Measurements from ENCODE around the gene CUEDC1. TPM values are rescaled to one million over a fixed set of nuclear protein-coding genes. Genes with fewer than 3 reads are reported as not detected.

CUEDC1 gene
- total RNA-seq, 1 experiment from 2014 or later = 53.5 TPM

- TF ChIP-seq CTCF (conservative IDR thresholded peaks at IDR 0.05; ENCODE audit: low read depth, low read length) (no peak), EZH2 (IDR thresholded peaks at IDR 0.05; ENCODE audit: borderline replicate concordance, low read depth, low read length, poor library complexity, severe bottlenecking) (no peak)
Measured at GRCh38 chr17:57915985-57916757, 39.0 kb downstream of the CUEDC1 start.

GRCh38 chr17:57915544-57915943, 39.7 kb downstream of the CUEDC1 start:
- ChIA-PET POLR2A (ENCODE audit: low non-redundant PET) (no interaction called here), CTCF (interaction anchor here (0.7 kb wide), 1 partner anchor 532 kb away, joined by 3 read pairs; no protein-coding TSS in a partner anchor)
- intact Hi-C loops (cut with micrococcal nuclease; ENCODE audit: unreplicated experiment) = no loop called here
- Histone ChIP-seq H3K4me3 (ENCODE audit: low read depth, low read length, poor library complexity, severe bottlenecking) (no peak overlapping the region), H3K27ac (ENCODE audit: low read depth, low read length, poor library complexity, severe bottlenecking) (no peak overlapping the region), H3K27me3 (replicated peaks; ENCODE audit: insufficient read depth, low read depth, low read length, poor library complexity) (no peaks in the 10 kb centered on the region), H3K36me3 (ENCODE audit: insufficient read depth, low read length, poor library complexity, severe bottlenecking) (no peaks in the 10 kb centered on the region), H3K9me3 (ENCODE audit: low read depth, low read length, poor library complexity, severe bottlenecking) (no peaks in the 10 kb centered on the region), H3K4me1 (ENCODE audit: insufficient read depth, low read length, poor library complexity, severe bottlenecking) (peaks cover 44% of the 10 kb centered on the region)
- no peak for DNase-seq (ENCODE audit: low spot score)
- BruUV-seq (replicated peaks) = no TSS peak
- TF ChIP-seq CTCF (conservative IDR thresholded peaks at IDR 0.05; ENCODE audit: low read depth, low read length) (no peak), EZH2 (IDR thresholded peaks at IDR 0.05; ENCODE audit: borderline replicate concordance, low read depth, low read length, poor library complexity, severe bottlenecking) (no peak)

More at GRCh38 chr17:57915985-57916757, 39.0 kb downstream of the CUEDC1 start:
- Histone ChIP-seq H3K4me1 (ENCODE audit: insufficient read depth, low read length, poor library complexity, severe bottlenecking) (peaks cover 47% of the 10 kb centered on the region), H3K4me3 (ENCODE audit: low read depth, low read length, poor library complexity, severe bottlenecking) (no peak overlapping the region), H3K27me3 (replicated peaks; ENCODE audit: insufficient read depth, low read depth, low read length, poor library complexity) (no peaks in the 10 kb centered on the region), H3K36me3 (ENCODE audit: insufficient read depth, low read length, poor library complexity, severe bottlenecking) (no peaks in the 10 kb centered on the region), H3K9me3 (ENCODE audit: low read depth, low read length, poor library complexity, severe bottlenecking) (no peaks in the 10 kb centered on the region), H3K27ac (ENCODE audit: low read depth, low read length, poor library complexity, severe bottlenecking) (no peak overlapping the region)
- POLR2A ChIA-PET (ENCODE audit: low non-redundant PET) = no interaction called here
- intact Hi-C loops (cut with micrococcal nuclease; ENCODE audit: unreplicated experiment) = no loop called here
- CTCF ChIA-PET = no interaction called here
- DNase-seq (ENCODE audit: low spot score) = no peak
- BruUV-seq (replicated peaks) = no TSS peak

- BruUV-seq (replicated peaks) = no TSS peak
- POLR2A ChIA-PET (ENCODE audit: low non-redundant PET) = no interaction called here
Measured at GRCh38 chr17:57914273-57915142, 40.7 kb downstream of the CUEDC1 start.

More at GRCh38 chr17:57914273-57915142, 40.7 kb downstream of the CUEDC1 start:
- peaks cover 44% of the 10 kb centered on the region for H3K4me1 ChIP-seq (ENCODE audit: insufficient read depth, low read length, poor library complexity, severe bottlenecking)
- DNase-seq (ENCODE audit: low spot score) = no peak
- H3K27ac ChIP-seq (ENCODE audit: low read depth, low read length, poor library complexity, severe bottlenecking) = no peak overlapping the region
- no peaks in the 10 kb centered on the region for H3K9me3 ChIP-seq (ENCODE audit: low read depth, low read length, poor library complexity, severe bottlenecking)
- H3K36me3 ChIP-seq (ENCODE audit: insufficient read depth, low read length, poor library complexity, severe bottlenecking) = no peaks in the 10 kb centered on the region
- CTCF ChIA-PET = no interaction called here
- no peak overlapping the region for H3K4me3 ChIP-seq (ENCODE audit: low read depth, low read length, poor library complexity, severe bottlenecking)
- TF ChIP-seq CTCF (conservative IDR thresholded peaks at IDR 0.05; ENCODE audit: low read depth, low read length) = no peak
- no peak for TF ChIP-seq EZH2 (IDR thresholded peaks at IDR 0.05; ENCODE audit: borderline replicate concordance, low read depth, low read length, poor library complexity, severe bottlenecking)
- H3K27me3 ChIP-seq (replicated peaks; ENCODE audit: insufficient read depth, low read depth, low read length, poor library complexity) = no peaks in the 10 kb centered on the region
- intact Hi-C loops (cut with micrococcal nuclease; ENCODE audit: unreplicated experiment) = no loop called here
